ENCODE data around the gene SERPINA12. TPM values are rescaled to one million over a fixed set of nuclear protein-coding genes. Genes with fewer than 3 reads are reported as not detected.

Gene SERPINA12
- total RNA-seq, 1 experiment from 2014 or later, result not detected

- DNase-seq (ENCODE audit: low spot score), result no peak
- ChIA-PET POLR2A (ENCODE audit: low non-redundant PET) (no interaction called here), CTCF (no interaction called here)
- TF ChIP-seq CTCF (conservative IDR thresholded peaks at IDR 0.05; ENCODE audit: low read depth, low read length) (no peak), EZH2 (IDR thresholded peaks at IDR 0.05; ENCODE audit: borderline replicate concordance, low read depth, low read length, poor library complexity, severe bottlenecking) (no peak)
- intact Hi-C loops (cut with micrococcal nuclease; ENCODE audit: unreplicated experiment), result no loop called here
- BruUV-seq (replicated peaks), result no TSS peak
- H3K27me3 ChIP-seq (replicated peaks; ENCODE audit: insufficient read depth, low read depth, low read length, poor library complexity), result peaks cover 20% of the 10 kb centered on the region
- no peaks in the 10 kb centered on the region for H3K9me3 ChIP-seq (ENCODE audit: low read depth, low read length, poor library complexity, severe bottlenecking)
- no peak overlapping the region for H3K27ac ChIP-seq (ENCODE audit: low read depth, low read length, poor library complexity, severe bottlenecking)
- H3K36me3 ChIP-seq (ENCODE audit: insufficient read depth, low read length, poor library complexity, severe bottlenecking), result no peaks in the 10 kb centered on the region
- no peak overlapping the region for H3K4me3 ChIP-seq (ENCODE audit: low read depth, low read length, poor library complexity, severe bottlenecking)
- H3K4me1 ChIP-seq (ENCODE audit: insufficient read depth, low read length, poor library complexity, severe bottlenecking), result no peaks in the 10 kb centered on the region
Measured at GRCh38 chr14:94531187-94531586, 21.9 kb upstream of the SERPINA12 start.

GRCh38 chr14:94524093-94524492, 14.8 kb upstream of the SERPINA12 start:
- intact Hi-C loops (cut with micrococcal nuclease; ENCODE audit: unreplicated experiment), result no loop called here
- TF ChIP-seq CTCF (conservative IDR thresholded peaks at IDR 0.05; ENCODE audit: low read depth, low read length) (no peak), EZH2 (IDR thresholded peaks at IDR 0.05; ENCODE audit: borderline replicate concordance, low read depth, low read length, poor library complexity, severe bottlenecking) (no peak)
- no peak for DNase-seq (ENCODE audit: low spot score)
- no peak overlapping the region for H3K27ac ChIP-seq (ENCODE audit: low read depth, low read length, poor library complexity, severe bottlenecking)
- no peaks in the 10 kb centered on the region for H3K4me1 ChIP-seq (ENCODE audit: insufficient read depth, low read length, poor library complexity, severe bottlenecking)
- ChIA-PET POLR2A (ENCODE audit: low non-redundant PET) (no interaction called here), CTCF (no interaction called here)
- peaks cover 19% of the 10 kb centered on the region for H3K27me3 ChIP-seq (replicated peaks; ENCODE audit: insufficient read depth, low read depth, low read length, poor library complexity)
- H3K36me3 ChIP-seq (ENCODE audit: insufficient read depth, low read length, poor library complexity, severe bottlenecking), result no peaks in the 10 kb centered on the region
- no TSS peak for BruUV-seq (replicated peaks)
- H3K4me3 ChIP-seq (ENCODE audit: low read depth, low read length, poor library complexity, severe bottlenecking), result no peak overlapping the region
- H3K9me3 ChIP-seq (ENCODE audit: low read depth, low read length, poor library complexity, severe bottlenecking), result no peaks in the 10 kb centered on the region

GRCh38 chr14:94523265-94523664, 14.0 kb upstream of the SERPINA12 start:
- no peaks in the 10 kb centered on the region for H3K9me3 ChIP-seq (ENCODE audit: low read depth, low read length, poor library complexity, severe bottlenecking)
- H3K36me3 ChIP-seq (ENCODE audit: insufficient read depth, low read length, poor library complexity, severe bottlenecking), result no peaks in the 10 kb centered on the region
- no peak for DNase-seq (ENCODE audit: low spot score)
- no TSS peak for BruUV-seq (replicated peaks)
- peaks cover 19% of the 10 kb centered on the region for H3K27me3 ChIP-seq (replicated peaks; ENCODE audit: insufficient read depth, low read depth, low read length, poor library complexity)
- H3K27ac ChIP-seq (ENCODE audit: low read depth, low read length, poor library complexity, severe bottlenecking), result no peak overlapping the region
- H3K4me3 ChIP-seq (ENCODE audit: low read depth, low read length, poor library complexity, severe bottlenecking), result no peak overlapping the region
- ChIA-PET POLR2A (ENCODE audit: low non-redundant PET) (no interaction called here), CTCF (no interaction called here)
- TF ChIP-seq CTCF (conservative IDR thresholded peaks at IDR 0.05; ENCODE audit: low read depth, low read length) (no peak), EZH2 (IDR thresholded peaks at IDR 0.05; ENCODE audit: borderline replicate concordance, low read depth, low read length, poor library complexity, severe bottlenecking) (no peak)
- intact Hi-C loops (cut with micrococcal nuclease; ENCODE audit: unreplicated experiment), result no loop called here
- H3K4me1 ChIP-seq (ENCODE audit: insufficient read depth, low read length, poor library complexity, severe bottlenecking), result no peaks in the 10 kb centered on the region
